ENCODE measurements around the gene BCAS3.
"Not testable (repeated sequence)": the region's sequence is repeated elsewhere in the genome, so short reads cannot be mapped to it uniquely, and the experiment has no call there.

The BCAS3 gene

GRCh38 chr17:61338000-61338798 lies 660.5 kb downstream of the BCAS3 start:
- DNase-seq (ENCODE audit: low read depth, low spot score) = no peak

GRCh38 chr17:61338874-61339478 lies 661.3 kb downstream of the BCAS3 start:
- DNase-seq (ENCODE audit: low read depth, low spot score) = no peak

GRCh38 chr17:61340431-61341209 lies 663.0 kb downstream of the BCAS3 start:
- DNase-seq (ENCODE audit: low read depth, low spot score) = no peak

- DNase-seq (ENCODE audit: low read depth, low spot score) = no peak
These were observed 665.9 kb downstream of the BCAS3 start for GRCh38 chr17:61343576-61343975.

- DNase-seq (ENCODE audit: low read depth, low spot score) = no peak
These were observed 667.4 kb downstream of the BCAS3 start for GRCh38 chr17:61345061-61345460.

GRCh38 chr17:61345825-61346666 lies 668.4 kb downstream of the BCAS3 start:
- no peak for DNase-seq (ENCODE audit: low read depth, low spot score)

GRCh38 chr17:61349350-61349749 lies 671.7 kb downstream of the BCAS3 start:
- no peak for DNase-seq (ENCODE audit: low read depth, low spot score)

- DNase-seq (ENCODE audit: low read depth, low spot score) = no peak
These were observed 674.2 kb downstream of the BCAS3 start for GRCh38 chr17:61351745-61352407.

GRCh38 chr17:61352408-61352770 lies 674.7 kb downstream of the BCAS3 start:
- no peak for DNase-seq (ENCODE audit: low read depth, low spot score)

GRCh38 chr17:61352781-61353491 lies 675.3 kb downstream of the BCAS3 start:
- DNase-seq (ENCODE audit: low read depth, low spot score) = no peak

GRCh38 chr17:61353615-61354014 lies 676.0 kb downstream of the BCAS3 start:
- DNase-seq (ENCODE audit: low read depth, low spot score) = no peak

- DNase-seq (ENCODE audit: low read depth, low spot score) = no peak
These were observed 677.5 kb downstream of the BCAS3 start for GRCh38 chr17:61354895-61355874.

- not testable (repeated sequence) for DNase-seq (ENCODE audit: low read depth, low spot score)
These were observed 679.4 kb downstream of the BCAS3 start for GRCh38 chr17:61357061-61357460.

GRCh38 chr17:61359513-61359912 lies 681.9 kb downstream of the BCAS3 start:
- DNase-seq (ENCODE audit: low read depth, low spot score) = not testable (repeated sequence)

GRCh38 chr17:61360318-61360943 lies 682.8 kb downstream of the BCAS3 start:
- no peak for DNase-seq (ENCODE audit: low read depth, low spot score)

- DNase-seq (ENCODE audit: low read depth, low spot score) = no peak
These were observed 683.4 kb downstream of the BCAS3 start for GRCh38 chr17:61361084-61361483.

GRCh38 chr17:61362396-61362795 lies 684.7 kb downstream of the BCAS3 start:
- DNase-seq (ENCODE audit: low read depth, low spot score) = no peak

- DNase-seq (ENCODE audit: low read depth, low spot score) = no peak
These were observed 685.4 kb downstream of the BCAS3 start for GRCh38 chr17:61362852-61363600.

All from activated naive CD8-positive, alpha-beta T cell treated with anti-CD3 and anti-CD28 coated beads, Interleukin-2, amount 50 U/mL, for 16 hours (primary cell).